HepG2 (cell line): ENCODE data around the gene ABI3BP. TPM values are rescaled to one million over a fixed set of nuclear protein-coding genes. Genes with fewer than 3 reads are reported as not detected.
A peak's percentile ranks its signal among the peaks of the same experiment; 100 is the strongest.

Experiments used
- ATAC-seq: fragments of 200-7000 bp; cut with Tn5 transposase; 3 replicates; pipeline ENCODE4 v1.9.1; 2020; ENCODE audit warnings: mild to moderate bottlenecking, moderate library complexity
- BruUV-seq: library from RNA; stranded (reverse); fragments of 400-500 nt; replicated peaks from 2 replicates; lab custom pipeline; 2021; lab: Mats Ljungman, UMichigan
- CTCF ChIA-PET: fragments of 300-600 bp; formaldehyde crosslinking; extraction: SDS; loops from one replicate; lab custom pipeline; 2021; ENCODE audit warnings: low total read pairs, inconsistent platforms, low intra/inter-chr PET ratio; lab: Yijun Ruan, JAX
- POLR2A ChIA-PET: fragments of 350-600 bp; sonication (Branson Sonifier 250); formaldehyde crosslinking; loops from one replicate; lab custom pipeline; 2020; ENCODE audit warnings: antibody characterized with exemption, inconsistent platforms; lab: Yijun Ruan, JAX
- DNase-seq: peaks from one replicate; pipeline ENCODE4 v3.0.0-alpha.2; 2015; ENCODE audit warnings: low spot score
- FAIRE-seq: peaks from 3 replicates; lab custom pipeline; 2011; peaks lifted over from hg19 to GRCh38; lab: Jason Lieb, UNC
- H2AFZ ChIP-seq: one replicate; pipeline ENCODE4 v1.6.1; 2011; ENCODE audit warnings: low read length, inconsistent platforms
- H3K27ac ChIP-seq: fragments of 300-600 bp; 3 replicates; pipeline ENCODE4 v1.8.0; 2011; ENCODE audit warnings: mixed run types, mild to moderate bottlenecking, mixed read lengths, low read length, inconsistent platforms; ENCODE audit not compliant: insufficient read depth; ENCODE audit errors: extremely low read length
- H3K27me3 ChIP-seq, 2 experiments: fragments of 200-600 bp in 1 of 2; 2 replicates in 1 of 2; 3 replicates in 1 of 2; pipeline versions ENCODE4 v1.6.0 to v1.8.0; 2011; ENCODE audit warnings: low read length in 2 of 2, mild to moderate bottlenecking in 2 of 2, moderate library complexity in 2 of 2, inconsistent platforms in 1 of 2; ENCODE audit not compliant: insufficient read depth in 2 of 2, control insufficient read depth in 1 of 2
- H3K36me3 ChIP-seq, 2 experiments: fragments of 200-600 bp in 1 of 2; replicated peaks in 1 of 2; 2 replicates in 1 of 2; 3 replicates in 1 of 2; pipeline versions ENCODE4 v1.5.1 to v1.8.0; 2011; ENCODE audit warnings: low read length in 2 of 2, inconsistent platforms in 1 of 2; ENCODE audit not compliant: insufficient read depth in 2 of 2, control insufficient read depth in 1 of 2
- H3K4me1 ChIP-seq: 2 replicates; pipeline ENCODE4 v1.5.1; 2012; ENCODE audit warnings: low read length, inconsistent platforms; ENCODE audit not compliant: insufficient read depth
- H3K4me2 ChIP-seq: 2 replicates; pipeline ENCODE4 v1.6.0; 2011; ENCODE audit warnings: low read depth, low read length, inconsistent platforms
- H3K4me3 ChIP-seq, 3 experiments: fragments of 200-600 bp in 1 of 3; sonication (generic), shearing (Covaris generic) in 1 of 3; replicated peaks in 1 of 3; 2 replicates each; pipeline ENCODE4 v1.5.1; 2011 to 2016; ENCODE audit warnings: low read length in 3 of 3, inconsistent platforms in 2 of 3, low read depth in 2 of 3, mild to moderate bottlenecking in 2 of 3, control low read depth in 1 of 3, mixed read lengths in 1 of 3; ENCODE audit not compliant: insufficient read depth in 1 of 3
- H3K79me2 ChIP-seq: one replicate; pipeline ENCODE4 v1.6.1; 2011; ENCODE audit warnings: low read length, inconsistent platforms; ENCODE audit not compliant: insufficient read depth
- H3K9ac ChIP-seq: 2 replicates; pipeline ENCODE4 v1.6.0; 2011; ENCODE audit warnings: mild to moderate bottlenecking, low read depth, low read length, inconsistent platforms; ENCODE audit not compliant: insufficient read depth
- H3K9me3 ChIP-seq: 2 replicates; pipeline ENCODE4 v1.5.1; 2012; ENCODE audit warnings: mild to moderate bottlenecking, low read length
- H4K20me1 ChIP-seq: 2 replicates; pipeline ENCODE4 v1.6.0; 2011; ENCODE audit warnings: inconsistent platforms, mild to moderate bottlenecking, low read length, moderate library complexity; ENCODE audit not compliant: insufficient read depth
- NCOR1 ChIP-seq: fragments of 200-600 bp; sonication (generic); IDR thresholded peaks from 2 replicates; pipeline ENCODE4 v1.7.0; 2017; ENCODE audit warnings: antibody characterized with exemption, low read length, borderline replicate concordance
- RFX3 ChIP-seq: IDR thresholded peaks from 2 replicates; pipeline ENCODE4 v1.6.1; 2016; ENCODE audit warnings: missing biosample characterization, missing genetic modification reagents
- SNAPC2 ChIP-seq: sonication (generic); formaldehyde crosslinking; IDR thresholded peaks from 2 replicates; pipeline ENCODE4 v1.8.1; 2022; ENCODE audit warnings: mild to moderate bottlenecking, missing genetic modification reagents
- TRIM24 ChIP-seq: sonication (generic); formaldehyde crosslinking; IDR thresholded peaks from 2 replicates; pipeline ENCODE4 v1.8.0; 2022; ENCODE audit warnings: mild to moderate bottlenecking, missing genetic modification reagents
- ZNF354B ChIP-seq: sonication (generic); formaldehyde crosslinking; IDR thresholded peaks from 2 replicates; pipeline ENCODE4 v1.8.0; 2022; ENCODE audit warnings: mild to moderate bottlenecking, missing genetic modification reagents
- ZNF609 ChIP-seq: sonication (generic); formaldehyde crosslinking; IDR thresholded peaks from 2 replicates; pipeline ENCODE4 v1.4.0; 2020; ENCODE audit warnings: mild to moderate bottlenecking, missing genetic modification reagents, borderline replicate concordance
- WGBS: methylation state at CpG from one replicate; pipeline ENCODE4 v1.1.6; 2017; ENCODE audit warnings: low lambda C conversion rate; 5-methylcytosine and 5-hydroxymethylcytosine counted together
- in situ Hi-C: cut with HindIII; loops from 2 replicates; pipeline ENCODE4 v1.10.0; 2017; ENCODE audit warnings: low pct_unique_long_range_greater_than_20kb; ENCODE audit not compliant: extremely low pct_ligation_motif_present
- intact Hi-C: fragments of 100-400 bp; cut with micrococcal nuclease; formaldehyde crosslinking; loops from one replicate; pipeline ENCODE4 v1.10.0; 2022; ENCODE audit not compliant: unreplicated experiment
- polyA plus RNA-seq, 8 experiments: library from polyadenylated mRNA; depleted of rRNA in 3 of 8; stranded (reverse) in 7 of 8; unstranded in 1 of 8; fragments of >200 nt; fragmentation: Illumina TruSeq in 4 of 8; extraction: Trizol in 4 of 8; gene quantifications; 2 replicates each; pipeline versions ENCODE4 v1.2.1 to v1.2.3, GENCODE V29; 2011 to 2016; ENCODE audit warnings: low read depth in 4 of 8, missing spikeins in 1 of 8, mixed read lengths in 1 of 8; ENCODE audit not compliant: insufficient read depth in 1 of 8
- total RNA-seq, 5 experiments: library from RNA; depleted of rRNA; stranded (reverse); fragments of >200 nt; fragmentation: Illumina TruSeq; extraction: Trizol; gene quantifications; 2 replicates each; pipeline ENCODE4 v1.2.3, GENCODE V29; 2016; ENCODE audit warnings: low read depth in 1 of 5
- TF ChIP-seq, protein P1 (sequence below): sonication (generic); formaldehyde crosslinking; IDR thresholded peaks from 2 replicates; pipeline ENCODE4 v1.4.0; 2020; ENCODE audit warnings: mild to moderate bottlenecking, missing genetic modification reagents
- TF ChIP-seq, protein P2 (sequence below): sonication (generic); formaldehyde crosslinking; IDR thresholded peaks from 2 replicates; pipeline ENCODE4 v1.5.1; 2020; ENCODE audit warnings: missing genetic modification reagents, mild to moderate bottlenecking, borderline replicate concordance
- TF ChIP-seq, protein P3 (sequence below): sonication (generic); formaldehyde crosslinking; IDR thresholded peaks from 2 replicates; pipeline ENCODE4 v1.4.0; 2020; ENCODE audit warnings: mild to moderate bottlenecking, low read depth, missing genetic modification reagents

The ABI3BP gene
- total and polyA plus RNA-seq, 2 of the 13 experiments (the other 11 are each of a cell fraction or from before 2014, with no cell fraction given): not detected

GRCh38 chr3:100708989-100709841, 284.0 kb downstream of the ABI3BP start, which contains the start of gene TFG (continued):
- TF ChIP-seq ZNF609 (CRISPR knock-in tag): no peak
- TF ChIP-seq TRIM24: no peak
- TF ChIP-seq, protein P1, sequence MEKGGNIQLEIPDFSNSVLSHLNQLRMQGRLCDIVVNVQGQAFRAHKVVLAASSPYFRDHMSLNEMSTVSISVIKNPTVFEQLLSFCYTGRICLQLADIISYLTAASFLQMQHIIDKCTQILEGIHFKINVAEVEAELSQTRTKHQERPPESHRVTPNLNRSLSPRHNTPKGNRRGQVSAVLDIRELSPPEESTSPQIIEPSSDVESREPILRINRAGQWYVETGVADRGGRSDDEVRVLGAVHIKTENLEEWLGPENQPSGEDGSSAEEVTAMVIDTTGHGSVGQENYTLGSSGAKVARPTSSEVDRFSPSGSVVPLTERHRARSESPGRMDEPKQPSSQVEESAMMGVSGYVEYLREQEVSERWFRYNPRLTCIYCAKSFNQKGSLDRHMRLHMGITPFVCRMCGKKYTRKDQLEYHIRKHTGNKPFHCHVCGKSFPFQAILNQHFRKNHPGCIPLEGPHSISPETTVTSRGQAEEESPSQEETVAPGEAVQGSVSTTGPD (CRISPR knock-in tag): no peak

DNA sequence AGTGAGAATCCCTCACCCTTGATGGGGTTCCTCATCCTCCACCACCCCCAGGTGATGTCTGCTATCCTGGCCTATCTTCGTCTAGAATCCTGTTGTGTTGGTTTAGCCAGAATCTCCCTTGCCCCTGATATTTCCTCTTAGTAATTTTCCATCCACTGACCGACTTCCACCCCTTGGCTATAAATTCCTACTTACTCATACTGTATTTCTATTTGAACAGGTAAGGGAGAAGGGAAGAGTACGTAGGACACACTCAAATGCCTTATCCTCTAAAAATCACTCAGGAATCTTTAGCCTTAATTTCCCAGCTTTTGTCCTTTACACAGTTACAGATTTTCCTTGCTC, 284.6 kb downstream of the ABI3BP start:
- FAIRE-seq (no peak), ATAC-seq (no peak), DNase-seq (peak; percentile 3)
- Histone ChIP-seq H2AFZ (peak overlapping the region; percentile 86), H3K4me2 (peak overlapping the region; percentile 90), H3K4me3 (peak overlapping the region; percentile 53 to 82 (median 60)), H3K27ac (peak overlapping the region; percentile 95), H4K20me1 (peaks cover 18% of the 10 kb centered on the region), H3K4me1 (peaks cover 39% of the 10 kb centered on the region), H3K27me3 (peaks cover 0 to 2% of the 10 kb centered on the region in 2 experiments; a peak in 1 of 5 replicates), H3K9ac (peak overlapping the region; percentile 70), H3K79me2 (peaks cover 38% of the 10 kb centered on the region), H3K9me3 (no peaks in the 10 kb centered on the region), H3K36me3 (0 out of 5 replicates have a peak, but pooled peaks cover 0 to 8% of the 10 kb centered on the region in 2 experiments)
- WGBS: 67% methylated on average over 3 of the region's 3 CpGs
- intact Hi-C loops (no loop called here), in situ Hi-C loops (loop anchor here (25.0 kb wide), 3 partner anchors 96 to 896 kb away; partner anchors contain the start of genes ADGRG7 and CMSS1)
- ChIA-PET CTCF (no interaction called here), POLR2A (interaction anchor here (0.8 to 1.8 kb wide), 4 partner anchors 10 to 307 kb away, joined by 3 to 5 read pairs (median 4); partner anchors contain the start of gene LNP1)
- TF ChIP-seq ZNF354B (CRISPR knock-in tag): no peak
- no peak for TF ChIP-seq RFX3 (CRISPR knock-in tag)
- TF ChIP-seq, protein P2, sequence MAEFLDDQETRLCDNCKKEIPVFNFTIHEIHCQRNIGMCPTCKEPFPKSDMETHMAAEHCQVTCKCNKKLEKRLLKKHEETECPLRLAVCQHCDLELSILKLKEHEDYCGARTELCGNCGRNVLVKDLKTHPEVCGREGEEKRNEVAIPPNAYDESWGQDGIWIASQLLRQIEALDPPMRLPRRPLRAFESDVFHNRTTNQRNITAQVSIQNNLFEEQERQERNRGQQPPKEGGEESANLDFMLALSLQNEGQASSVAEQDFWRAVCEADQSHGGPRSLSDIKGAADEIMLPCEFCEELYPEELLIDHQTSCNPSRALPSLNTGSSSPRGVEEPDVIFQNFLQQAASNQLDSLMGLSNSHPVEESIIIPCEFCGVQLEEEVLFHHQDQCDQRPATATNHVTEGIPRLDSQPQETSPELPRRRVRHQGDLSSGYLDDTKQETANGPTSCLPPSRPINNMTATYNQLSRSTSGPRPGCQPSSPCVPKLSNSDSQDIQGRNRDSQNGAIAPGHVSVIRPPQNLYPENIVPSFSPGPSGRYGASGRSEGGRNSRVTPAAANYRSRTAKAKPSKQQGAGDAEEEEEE (CRISPR knock-in tag): no peak
- TF ChIP-seq, protein P3, sequence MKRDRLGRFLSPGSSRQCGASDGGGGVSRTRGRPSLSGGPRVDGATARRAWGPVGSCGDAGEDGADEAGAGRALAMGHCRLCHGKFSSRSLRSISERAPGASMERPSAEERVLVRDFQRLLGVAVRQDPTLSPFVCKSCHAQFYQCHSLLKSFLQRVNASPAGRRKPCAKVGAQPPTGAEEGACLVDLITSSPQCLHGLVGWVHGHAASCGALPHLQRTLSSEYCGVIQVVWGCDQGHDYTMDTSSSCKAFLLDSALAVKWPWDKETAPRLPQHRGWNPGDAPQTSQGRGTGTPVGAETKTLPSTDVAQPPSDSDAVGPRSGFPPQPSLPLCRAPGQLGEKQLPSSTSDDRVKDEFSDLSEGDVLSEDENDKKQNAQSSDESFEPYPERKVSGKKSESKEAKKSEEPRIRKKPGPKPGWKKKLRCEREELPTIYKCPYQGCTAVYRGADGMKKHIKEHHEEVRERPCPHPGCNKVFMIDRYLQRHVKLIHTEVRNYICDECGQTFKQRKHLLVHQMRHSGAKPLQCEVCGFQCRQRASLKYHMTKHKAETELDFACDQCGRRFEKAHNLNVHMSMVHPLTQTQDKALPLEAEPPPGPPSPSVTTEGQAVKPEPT: no peak
- no peak for TF ChIP-seq SNAPC2 (CRISPR knock-in tag)
- TF ChIP-seq NCOR1: no peak
- TSS peak; percentile 98 for BruUV-seq
